GM12873 (cell line): Measurements from ENCODE around the gene EVPL.

ENCODE experiments used
- CTCF ChIP-seq: IDR thresholded peaks from 2 replicates; pipeline ENCODE4 v1.5.1; 2012; ENCODE audit warnings: low read depth, mild to moderate bottlenecking, moderate library complexity, low read length, control low read depth; ENCODE audit not compliant: insufficient read depth; ENCODE audit errors: missing control alignments

The EVPL gene

GRCh38 chr17:75970626-75971025 lies 56.5 kb downstream of the EVPL start:
- TF ChIP-seq CTCF: no peak

- TF ChIP-seq CTCF: no peak
Observed at GRCh38 chr17:75970011-75970523, 57.0 kb downstream of the EVPL start.

- TF ChIP-seq CTCF: no peak
Observed at GRCh38 chr17:75965468-75965867, 61.6 kb downstream of the EVPL start.

GRCh38 chr17:75959839-75960511 lies 67.1 kb downstream of the EVPL start:
- no peak for TF ChIP-seq CTCF

GRCh38 chr17:75959051-75959838 lies 67.9 kb downstream of the EVPL start:
- no peak for TF ChIP-seq CTCF
